ENCODE data around the gene RUNX1. TPM values are rescaled to one million over a fixed set of nuclear protein-coding genes. Genes with fewer than 3 reads are reported as not detected.

The RUNX1 gene
- total and polyA plus RNA-seq, 2 donors (not counting 1 experiment from before 2014, with no cell fraction given) = 26.3 to 73.0 TPM

DNA sequence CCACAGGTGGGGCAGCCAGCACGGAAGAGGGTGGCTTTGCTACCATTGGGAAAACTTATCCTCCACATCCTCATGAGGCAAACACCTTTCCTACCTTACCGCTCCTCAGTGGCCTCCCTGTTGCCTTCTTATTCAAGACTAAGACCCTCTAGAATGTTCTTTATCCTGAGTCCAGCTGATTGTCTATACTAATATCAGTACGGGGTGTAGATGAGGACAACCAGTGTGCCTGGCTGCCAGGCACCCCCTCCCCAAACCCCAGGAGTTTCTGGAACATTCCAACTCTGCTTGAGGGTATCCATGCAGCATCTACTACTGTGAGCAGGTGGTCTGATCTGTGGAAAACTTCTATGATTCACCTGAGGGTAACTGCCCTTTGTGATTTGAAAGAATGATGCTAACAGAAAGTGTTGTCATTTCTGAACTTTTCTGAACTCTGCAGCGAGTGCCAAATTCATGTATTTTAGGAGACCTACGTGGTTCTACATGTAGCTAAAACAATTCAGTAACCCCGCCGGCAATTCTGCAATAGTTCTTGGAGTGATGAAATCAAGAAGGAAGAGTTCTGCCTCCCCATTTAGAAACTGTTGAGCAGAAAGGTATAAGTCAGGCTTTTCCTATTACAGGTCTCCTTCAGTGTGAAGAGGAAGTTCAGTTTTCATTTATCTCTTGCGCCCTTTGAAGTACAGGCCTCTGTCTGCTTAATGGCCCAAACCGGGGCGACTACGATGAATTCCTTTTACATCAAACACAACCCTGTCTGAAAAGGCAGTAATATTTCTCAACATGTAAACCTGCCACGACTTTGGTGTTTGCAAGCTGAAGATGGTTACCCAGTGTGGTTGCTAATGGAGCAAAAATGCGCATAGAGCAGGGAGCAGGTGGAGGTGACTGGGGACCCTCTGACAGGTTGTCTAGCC lies 80.4 kb downstream of the RUNX1 start:
- no peak overlapping the region for H3K4me2 ChIP-seq (replicated peaks; ENCODE audit: low read depth, low read length, poor library complexity, severe bottlenecking)
- no peaks in the 10 kb centered on the region for H3K9me3 ChIP-seq (ENCODE audit: control extremely low read depth in 1 of 3, control insufficient read depth in 2 of 3, insufficient read depth in 1 of 3, low read length in 2 of 3)
- no peak for TF ChIP-seq EZH2 (IDR thresholded peaks at IDR 0.05; ENCODE audit: borderline replicate concordance, insufficient read depth, low read depth, low read length, poor library complexity, severe bottlenecking)
- TF ChIP-seq, protein P1, sequence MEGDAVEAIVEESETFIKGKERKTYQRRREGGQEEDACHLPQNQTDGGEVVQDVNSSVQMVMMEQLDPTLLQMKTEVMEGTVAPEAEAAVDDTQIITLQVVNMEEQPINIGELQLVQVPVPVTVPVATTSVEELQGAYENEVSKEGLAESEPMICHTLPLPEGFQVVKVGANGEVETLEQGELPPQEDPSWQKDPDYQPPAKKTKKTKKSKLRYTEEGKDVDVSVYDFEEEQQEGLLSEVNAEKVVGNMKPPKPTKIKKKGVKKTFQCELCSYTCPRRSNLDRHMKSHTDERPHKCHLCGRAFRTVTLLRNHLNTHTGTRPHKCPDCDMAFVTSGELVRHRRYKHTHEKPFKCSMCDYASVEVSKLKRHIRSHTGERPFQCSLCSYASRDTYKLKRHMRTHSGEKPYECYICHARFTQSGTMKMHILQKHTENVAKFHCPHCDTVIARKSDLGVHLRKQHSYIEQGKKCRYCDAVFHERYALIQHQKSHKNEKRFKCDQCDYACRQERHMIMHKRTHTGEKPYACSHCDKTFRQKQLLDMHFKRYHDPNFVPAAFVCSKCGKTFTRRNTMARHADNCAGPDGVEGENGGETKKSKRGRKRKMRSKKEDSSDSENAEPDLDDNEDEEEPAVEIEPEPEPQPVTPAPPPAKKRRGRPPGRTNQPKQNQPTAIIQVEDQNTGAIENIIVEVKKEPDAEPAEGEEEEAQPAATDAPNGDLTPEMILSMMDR (IDR thresholded peaks at IDR 0.05) = no peak
- H3K4me3 Mint-ChIP-seq = no peak overlapping the region
- no peak overlapping the region for H3K4me3 ChIP-seq (ENCODE audit: control extremely low read depth in 1 of 5, extremely low read depth in 1 of 5, insufficient read depth in 1 of 5, low read depth in 2 of 5, low read length in 4 of 5)
- intact Hi-C loops (cut with micrococcal nuclease) = no loop called here
- H3K4me1 Mint-ChIP-seq = peaks cover 45% of the 10 kb centered on the region
- peaks cover 12% of the 10 kb centered on the region in 2 donors for H3K4me1 ChIP-seq (ENCODE audit: control insufficient read depth in 2 of 2, insufficient read depth in 2 of 2, low read length in 2 of 2)
- no peak overlapping the region for H3K27ac ChIP-seq (ENCODE audit: low read length in 2 of 2)
- peaks cover 93% of the 10 kb centered on the region for H3K79me2 ChIP-seq (ENCODE audit: control insufficient read depth, insufficient read depth, low read length)
- H4K20me1 ChIP-seq (ENCODE audit: control insufficient read depth, insufficient read depth, low read length, poor library complexity, severe bottlenecking) = peaks cover 76% of the 10 kb centered on the region
- H2AFZ ChIP-seq (ENCODE audit: insufficient read depth, low read depth, low read length, poor library complexity, severe bottlenecking) = no peak overlapping the region
- CTCF ChIA-PET = no interaction called here
- no peak overlapping the region for H3K27ac Mint-ChIP-seq
- no peak overlapping the region for H3K9ac ChIP-seq (ENCODE audit: low read length)
- H3K27me3 ChIP-seq (replicated peaks in 1 of 4; ENCODE audit: control extremely low read depth in 1 of 4, control insufficient read depth in 3 of 4, insufficient read depth in 4 of 4, low read length in 3 of 4) = no peaks in the 10 kb centered on the region
- H3K9me3 Mint-ChIP-seq (ENCODE audit: insufficient read depth) = no peaks in the 10 kb centered on the region
- ATAC-seq (ENCODE audit: low read depth) (no peak), DNase-seq (no peak)
- peaks cover 8 to 24% of the 10 kb centered on the region in 2 experiments for H3K36me3 ChIP-seq (replicated peaks in 1 of 2; ENCODE audit: control extremely low read depth in 1 of 2, control insufficient read depth in 1 of 2, extremely low read depth in 1 of 2, insufficient read depth in 2 of 2, low read length in 1 of 2)
- 80% methylated on average over 6 of the region's 13 CpGs for WGBS (ENCODE audit: insufficient coverage)
- POLR2A ChIA-PET = no interaction called here
- H3K27me3 Mint-ChIP-seq = no peaks in the 10 kb centered on the region

Measured in B cell (primary cell).